Measurements from ENCODE around the gene JAML. TPM values are rescaled to one million over a fixed set of nuclear protein-coding genes. Genes with fewer than 3 reads are reported as not detected.

The JAML gene
- total and polyA plus RNA-seq, 2 of the 13 experiments (the other 11 are each of a cell fraction or from before 2014, with no cell fraction given): 2.0 to 3.3 TPM

DNA sequence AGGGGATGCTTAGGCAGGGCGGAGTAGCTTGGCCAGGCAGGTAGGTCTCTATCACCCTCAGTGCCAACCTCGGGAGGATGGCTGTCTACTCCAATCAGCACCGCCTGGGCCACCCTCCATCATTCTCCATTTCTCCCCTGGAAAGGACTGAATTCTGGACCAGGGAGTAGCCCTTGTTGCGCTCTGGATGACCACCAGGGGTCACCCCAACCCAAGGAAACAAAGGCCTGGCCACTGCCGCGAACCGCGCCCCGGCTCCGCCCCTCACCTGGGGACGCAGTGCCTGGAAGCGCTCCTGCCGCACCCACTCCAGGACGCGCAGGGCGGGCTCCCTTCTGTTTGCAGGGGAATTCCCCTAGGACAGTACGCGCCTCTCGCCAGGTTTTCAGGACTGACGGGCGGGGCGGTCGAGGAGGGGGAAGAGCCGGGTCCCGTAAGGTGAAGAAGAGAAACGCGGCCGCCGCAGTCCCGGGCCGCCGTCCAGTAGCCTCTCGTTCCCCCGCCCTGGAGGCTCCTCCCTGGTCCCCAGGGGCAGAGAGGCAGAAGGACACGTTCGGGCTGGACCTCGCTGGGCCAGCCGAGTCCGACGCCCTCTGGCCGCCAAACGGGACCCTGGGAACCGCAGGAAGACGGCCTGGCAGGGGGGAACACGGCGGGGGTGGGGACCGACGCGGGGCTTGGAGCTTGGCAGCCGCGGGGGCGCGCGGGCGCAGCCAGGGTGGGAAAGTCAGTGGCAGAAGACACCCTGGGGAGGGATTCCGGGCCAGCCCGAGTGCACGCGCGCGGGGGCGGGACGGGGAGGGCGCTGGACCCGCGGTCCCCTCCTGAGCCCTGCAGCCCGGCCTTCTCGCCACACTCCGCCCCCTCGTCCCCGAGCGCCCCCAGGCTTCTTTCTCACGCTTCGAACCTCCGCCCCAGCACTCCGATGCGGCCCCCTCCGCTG, 79.3 kb downstream of the JAML start (continued):
- TF ChIP-seq HDAC2 (CRISPR knock-in tag; IDR thresholded peaks at IDR 0.05) (peak; percentile 38; the same call in 1 of the 2 replicates), SP2 (CRISPR knock-in tag; IDR thresholded peaks at IDR 0.05) (peak; percentile 35; the same call in 1 of the 2 replicates), ZNF737 (CRISPR knock-in tag; IDR thresholded peaks at IDR 0.05; ENCODE audit: borderline replicate concordance) (no peak), ZNF672 (CRISPR knock-in tag; IDR thresholded peaks at IDR 0.05) (no peak), STAG1 (CRISPR knock-in tag; IDR thresholded peaks at IDR 0.05) (peak; percentile 97), POGZ (CRISPR knock-in tag; IDR thresholded peaks at IDR 0.05) (0 out of 2 replicates have a peak, but pooled peaks have one; percentile 59), ZMYM3 (CRISPR knock-in tag; IDR thresholded peaks at IDR 0.05) (no peak), HDAC6 (IDR thresholded peaks at IDR 0.05; ENCODE audit: low read depth, low read length) (no peak), GLI4 (CRISPR knock-in tag; IDR thresholded peaks at IDR 0.05; ENCODE audit: borderline replicate concordance) (no peak), DPF2 (CRISPR knock-in tag; IDR thresholded peaks at IDR 0.05; ENCODE audit: borderline replicate concordance, low read depth) (no peak), ZNF788 (CRISPR knock-in tag; IDR thresholded peaks at IDR 0.05; ENCODE audit: borderline replicate concordance) (peak; percentile 39; the same call in 1 of the 2 replicates)
- TF ChIP-seq, protein P1, sequence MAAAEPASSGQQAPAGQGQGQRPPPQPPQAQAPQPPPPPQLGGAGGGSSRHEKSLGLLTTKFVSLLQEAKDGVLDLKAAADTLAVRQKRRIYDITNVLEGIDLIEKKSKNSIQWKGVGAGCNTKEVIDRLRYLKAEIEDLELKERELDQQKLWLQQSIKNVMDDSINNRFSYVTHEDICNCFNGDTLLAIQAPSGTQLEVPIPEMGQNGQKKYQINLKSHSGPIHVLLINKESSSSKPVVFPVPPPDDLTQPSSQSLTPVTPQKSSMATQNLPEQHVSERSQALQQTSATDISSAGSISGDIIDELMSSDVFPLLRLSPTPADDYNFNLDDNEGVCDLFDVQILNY (CRISPR knock-in tag; conservative IDR thresholded peaks at IDR 0.05): no peak
- TF ChIP-seq, protein P2, sequence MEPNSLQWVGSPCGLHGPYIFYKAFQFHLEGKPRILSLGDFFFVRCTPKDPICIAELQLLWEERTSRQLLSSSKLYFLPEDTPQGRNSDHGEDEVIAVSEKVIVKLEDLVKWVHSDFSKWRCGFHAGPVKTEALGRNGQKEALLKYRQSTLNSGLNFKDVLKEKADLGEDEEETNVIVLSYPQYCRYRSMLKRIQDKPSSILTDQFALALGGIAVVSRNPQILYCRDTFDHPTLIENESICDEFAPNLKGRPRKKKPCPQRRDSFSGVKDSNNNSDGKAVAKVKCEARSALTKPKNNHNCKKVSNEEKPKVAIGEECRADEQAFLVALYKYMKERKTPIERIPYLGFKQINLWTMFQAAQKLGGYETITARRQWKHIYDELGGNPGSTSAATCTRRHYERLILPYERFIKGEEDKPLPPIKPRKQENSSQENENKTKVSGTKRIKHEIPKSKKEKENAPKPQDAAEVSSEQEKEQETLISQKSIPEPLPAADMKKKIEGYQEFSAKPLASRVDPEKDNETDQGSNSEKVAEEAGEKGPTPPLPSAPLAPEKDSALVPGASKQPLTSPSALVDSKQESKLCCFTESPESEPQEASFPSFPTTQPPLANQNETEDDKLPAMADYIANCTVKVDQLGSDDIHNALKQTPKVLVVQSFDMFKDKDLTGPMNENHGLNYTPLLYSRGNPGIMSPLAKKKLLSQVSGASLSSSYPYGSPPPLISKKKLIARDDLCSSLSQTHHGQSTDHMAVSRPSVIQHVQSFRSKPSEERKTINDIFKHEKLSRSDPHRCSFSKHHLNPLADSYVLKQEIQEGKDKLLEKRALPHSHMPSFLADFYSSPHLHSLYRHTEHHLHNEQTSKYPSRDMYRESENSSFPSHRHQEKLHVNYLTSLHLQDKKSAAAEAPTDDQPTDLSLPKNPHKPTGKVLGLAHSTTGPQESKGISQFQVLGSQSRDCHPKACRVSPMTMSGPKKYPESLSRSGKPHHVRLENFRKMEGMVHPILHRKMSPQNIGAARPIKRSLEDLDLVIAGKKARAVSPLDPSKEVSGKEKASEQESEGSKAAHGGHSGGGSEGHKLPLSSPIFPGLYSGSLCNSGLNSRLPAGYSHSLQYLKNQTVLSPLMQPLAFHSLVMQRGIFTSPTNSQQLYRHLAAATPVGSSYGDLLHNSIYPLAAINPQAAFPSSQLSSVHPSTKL (CRISPR knock-in tag; IDR thresholded peaks at IDR 0.05): peak; percentile 42; the same call in 1 of the 2 replicates
- TF ChIP-seq, protein P3, sequence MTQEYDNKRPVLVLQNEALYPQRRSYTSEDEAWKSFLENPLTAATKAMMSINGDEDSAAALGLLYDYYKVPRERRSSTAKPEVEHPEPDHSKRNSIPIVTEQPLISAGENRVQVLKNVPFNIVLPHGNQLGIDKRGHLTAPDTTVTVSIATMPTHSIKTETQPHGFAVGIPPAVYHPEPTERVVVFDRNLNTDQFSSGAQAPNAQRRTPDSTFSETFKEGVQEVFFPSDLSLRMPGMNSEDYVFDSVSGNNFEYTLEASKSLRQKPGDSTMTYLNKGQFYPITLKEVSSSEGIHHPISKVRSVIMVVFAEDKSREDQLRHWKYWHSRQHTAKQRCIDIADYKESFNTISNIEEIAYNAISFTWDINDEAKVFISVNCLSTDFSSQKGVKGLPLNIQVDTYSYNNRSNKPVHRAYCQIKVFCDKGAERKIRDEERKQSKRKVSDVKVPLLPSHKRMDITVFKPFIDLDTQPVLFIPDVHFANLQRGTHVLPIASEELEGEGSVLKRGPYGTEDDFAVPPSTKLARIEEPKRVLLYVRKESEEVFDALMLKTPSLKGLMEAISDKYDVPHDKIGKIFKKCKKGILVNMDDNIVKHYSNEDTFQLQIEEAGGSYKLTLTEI (CRISPR knock-in tag; conservative IDR thresholded peaks at IDR 0.05): no peak
- TF ChIP-seq, protein P4, sequence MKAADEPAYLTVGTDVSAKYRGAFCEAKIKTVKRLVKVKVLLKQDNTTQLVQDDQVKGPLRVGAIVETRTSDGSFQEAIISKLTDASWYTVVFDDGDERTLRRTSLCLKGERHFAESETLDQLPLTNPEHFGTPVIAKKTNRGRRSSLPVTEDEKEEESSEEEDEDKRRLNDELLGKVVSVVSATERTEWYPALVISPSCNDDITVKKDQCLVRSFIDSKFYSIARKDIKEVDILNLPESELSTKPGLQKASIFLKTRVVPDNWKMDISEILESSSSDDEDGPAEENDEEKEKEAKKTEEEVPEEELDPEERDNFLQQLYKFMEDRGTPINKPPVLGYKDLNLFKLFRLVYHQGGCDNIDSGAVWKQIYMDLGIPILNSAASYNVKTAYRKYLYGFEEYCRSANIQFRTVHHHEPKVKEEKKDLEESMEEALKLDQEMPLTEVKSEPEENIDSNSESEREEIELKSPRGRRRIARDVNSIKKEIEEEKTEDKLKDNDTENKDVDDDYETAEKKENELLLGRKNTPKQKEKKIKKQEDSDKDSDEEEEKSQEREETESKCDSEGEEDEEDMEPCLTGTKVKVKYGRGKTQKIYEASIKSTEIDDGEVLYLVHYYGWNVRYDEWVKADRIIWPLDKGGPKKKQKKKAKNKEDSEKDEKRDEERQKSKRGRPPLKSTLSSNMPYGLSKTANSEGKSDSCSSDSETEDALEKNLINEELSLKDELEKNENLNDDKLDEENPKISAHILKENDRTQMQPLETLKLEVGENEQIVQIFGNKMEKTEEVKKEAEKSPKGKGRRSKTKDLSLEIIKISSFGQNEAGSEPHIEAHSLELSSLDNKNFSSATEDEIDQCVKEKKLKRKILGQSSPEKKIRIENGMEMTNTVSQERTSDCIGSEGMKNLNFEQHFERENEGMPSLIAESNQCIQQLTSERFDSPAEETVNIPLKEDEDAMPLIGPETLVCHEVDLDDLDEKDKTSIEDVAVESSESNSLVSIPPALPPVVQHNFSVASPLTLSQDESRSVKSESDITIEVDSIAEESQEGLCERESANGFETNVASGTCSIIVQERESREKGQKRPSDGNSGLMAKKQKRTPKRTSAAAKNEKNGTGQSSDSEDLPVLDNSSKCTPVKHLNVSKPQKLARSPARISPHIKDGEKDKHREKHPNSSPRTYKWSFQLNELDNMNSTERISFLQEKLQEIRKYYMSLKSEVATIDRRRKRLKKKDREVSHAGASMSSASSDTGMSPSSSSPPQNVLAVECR (CRISPR knock-in tag; IDR thresholded peaks at IDR 0.05; ENCODE audit: borderline replicate concordance): peak; percentile 66; the same call in 1 of the 2 replicates
